Measurements from ENCODE around the gene RAD51B.

RAD51B gene

GRCh38 chr14:68777644-68778043 is 958.1 kb downstream of the RAD51B start:
- no peak for DNase-seq
- Histone ChIP-seq H3K36me3 (replicated peaks; ENCODE audit: insufficient read depth, low read length) (no peaks in the 10 kb centered on the region), H3K9me3 (replicated peaks; ENCODE audit: insufficient read depth, low read length) (no peaks in the 10 kb centered on the region), H3K9ac (ENCODE audit: low read length) (no peak overlapping the region), H3K4me3 (ENCODE audit: low read length) (no peak overlapping the region), H3K4me2 (ENCODE audit: low read depth, low read length) (no peak overlapping the region), H3K27me3 (replicated peaks; ENCODE audit: insufficient read depth, low read length) (no peaks in the 10 kb centered on the region), H3K79me2 (ENCODE audit: low read length) (no peaks in the 10 kb centered on the region), H3F3A (ENCODE audit: insufficient read depth, low read length) (no peaks in the 10 kb centered on the region), H3K27ac (ENCODE audit: low read length) (no peak overlapping the region), H3K9me2 (replicated peaks; ENCODE audit: insufficient read depth, low read length) (no peaks in the 10 kb centered on the region), H2AFZ (ENCODE audit: low read length) (no peak overlapping the region), H4K20me1 (ENCODE audit: insufficient read depth, low read length) (no peaks in the 10 kb centered on the region), H3K4me1 (ENCODE audit: low read length) (no peaks in the 10 kb centered on the region)
- TF ChIP-seq EZH2 (optimal IDR thresholded peaks at IDR 0.05; ENCODE audit: low read depth, low read length) (no peak), CTCF (IDR thresholded peaks at IDR 0.05; ENCODE audit: low read length) (no peak), EZH2phosphoT487 (IDR thresholded peaks at IDR 0.05; ENCODE audit: low read length) (no peak)
